SHP77 treated with DMSO at 0.1 percent for 48 hours (cell line): ENCODE data around the gene NECAB3.
A peak's percentile ranks its signal among the peaks of the same experiment; 100 is the strongest.

Experiments
- DNase-seq: peaks from one replicate; lab custom pipeline; 2025; lab: John Stamatoyannopoulos, UW

NECAB3 gene

DNA sequence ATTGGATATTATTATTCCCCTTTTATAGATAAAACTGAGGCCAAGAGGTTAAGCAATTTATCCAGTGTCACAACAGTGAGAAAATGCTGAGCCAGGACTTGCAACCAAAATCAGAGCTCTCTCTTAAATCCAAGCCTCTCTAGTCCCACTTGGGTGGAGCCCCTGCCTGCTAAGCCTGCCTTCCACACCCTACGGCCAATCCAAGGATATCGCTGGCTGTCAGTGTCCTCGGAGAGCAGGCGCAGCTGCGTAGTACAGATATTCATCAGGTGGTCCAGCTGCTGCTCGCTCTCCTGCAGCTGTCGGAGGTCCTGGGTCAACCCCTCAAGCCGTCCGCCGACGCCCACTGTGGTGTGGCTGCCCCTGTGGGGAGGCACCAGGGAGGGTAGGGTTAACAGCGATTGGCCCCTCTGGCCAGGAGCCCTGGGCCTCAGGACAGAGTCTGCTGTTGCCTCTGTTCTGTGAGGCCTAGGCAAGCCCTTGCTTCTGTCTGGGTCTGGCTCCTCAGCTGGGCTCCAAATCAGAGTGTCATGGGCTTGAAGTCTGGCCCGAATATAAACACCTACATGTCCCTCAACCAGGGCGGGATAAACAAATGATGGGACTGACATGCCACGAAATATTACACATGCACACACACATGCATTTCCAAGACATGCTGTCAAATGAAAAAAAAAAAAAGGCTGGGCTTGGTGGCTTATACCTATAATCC is 3.9 kb upstream of the NECAB3 start:
- no peak for DNase-seq

DNA sequence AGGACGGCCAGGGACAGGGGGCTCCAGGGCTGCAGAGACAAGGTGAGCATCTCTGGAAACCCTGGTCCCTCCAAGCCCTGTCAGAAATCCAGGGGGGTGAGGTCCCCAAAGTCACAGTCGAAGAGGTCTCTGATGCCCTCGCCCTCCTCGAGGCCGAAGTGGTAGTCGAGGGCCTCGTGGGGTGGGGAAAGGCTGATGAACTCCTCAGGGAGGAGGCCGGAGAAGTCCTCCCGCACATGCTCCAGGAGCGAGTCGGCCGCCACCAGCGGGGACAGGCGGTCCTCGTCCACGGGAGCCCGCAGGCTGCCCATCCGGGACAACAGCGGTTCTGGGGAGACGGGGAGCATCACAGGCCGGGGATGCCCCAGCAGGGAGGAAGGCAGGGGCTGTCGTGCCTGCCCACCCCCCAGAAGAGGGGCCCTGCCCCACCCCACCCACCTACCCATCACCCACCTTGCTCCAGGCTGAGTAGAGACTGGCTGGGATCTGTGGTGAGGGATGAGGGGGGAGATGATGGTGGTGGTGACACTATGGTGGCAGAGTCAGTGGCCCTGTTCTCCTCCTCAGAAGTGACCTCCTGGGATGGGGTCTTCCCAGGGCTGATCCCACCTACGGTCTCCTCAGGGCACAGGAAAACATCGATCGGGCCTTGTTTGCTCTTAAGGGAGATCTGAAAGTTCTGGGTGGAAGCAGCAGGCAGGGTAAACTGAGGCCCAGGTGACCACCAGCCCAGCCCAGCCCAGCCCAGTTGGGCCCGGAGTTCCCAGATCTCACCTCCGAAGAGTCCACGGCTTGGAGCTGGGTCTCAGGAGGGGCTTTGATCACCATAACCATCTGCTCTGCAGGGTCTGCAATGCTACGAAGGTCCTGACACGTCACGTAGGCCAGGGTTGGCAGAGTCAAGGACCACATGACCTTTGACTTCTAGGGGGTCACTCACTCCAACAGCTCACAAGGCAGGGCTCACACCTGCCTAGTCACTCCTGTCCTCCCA is 2.7 kb upstream of the NECAB3 start:
- no peak for DNase-seq

DNA sequence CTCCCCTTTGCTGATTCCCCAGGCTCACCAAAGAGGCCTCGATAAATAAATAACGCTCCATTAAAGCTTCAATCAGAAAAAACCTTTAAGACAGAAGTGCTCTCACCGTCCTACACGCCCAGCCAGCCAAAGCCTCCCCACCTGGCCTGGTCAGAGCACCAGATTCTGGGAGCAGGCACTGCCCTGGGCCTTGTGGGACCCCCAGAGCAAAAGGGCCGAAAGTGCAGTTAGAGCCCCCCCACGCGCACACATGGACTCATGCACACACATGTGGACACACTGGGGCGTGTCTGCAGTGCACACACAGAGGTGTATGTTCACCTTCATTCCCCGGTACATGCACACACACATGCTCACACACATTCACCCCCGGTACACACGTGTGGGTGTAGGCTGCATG is 1.9 kb upstream of the NECAB3 start:
- DNase-seq, result no peak

DNA sequence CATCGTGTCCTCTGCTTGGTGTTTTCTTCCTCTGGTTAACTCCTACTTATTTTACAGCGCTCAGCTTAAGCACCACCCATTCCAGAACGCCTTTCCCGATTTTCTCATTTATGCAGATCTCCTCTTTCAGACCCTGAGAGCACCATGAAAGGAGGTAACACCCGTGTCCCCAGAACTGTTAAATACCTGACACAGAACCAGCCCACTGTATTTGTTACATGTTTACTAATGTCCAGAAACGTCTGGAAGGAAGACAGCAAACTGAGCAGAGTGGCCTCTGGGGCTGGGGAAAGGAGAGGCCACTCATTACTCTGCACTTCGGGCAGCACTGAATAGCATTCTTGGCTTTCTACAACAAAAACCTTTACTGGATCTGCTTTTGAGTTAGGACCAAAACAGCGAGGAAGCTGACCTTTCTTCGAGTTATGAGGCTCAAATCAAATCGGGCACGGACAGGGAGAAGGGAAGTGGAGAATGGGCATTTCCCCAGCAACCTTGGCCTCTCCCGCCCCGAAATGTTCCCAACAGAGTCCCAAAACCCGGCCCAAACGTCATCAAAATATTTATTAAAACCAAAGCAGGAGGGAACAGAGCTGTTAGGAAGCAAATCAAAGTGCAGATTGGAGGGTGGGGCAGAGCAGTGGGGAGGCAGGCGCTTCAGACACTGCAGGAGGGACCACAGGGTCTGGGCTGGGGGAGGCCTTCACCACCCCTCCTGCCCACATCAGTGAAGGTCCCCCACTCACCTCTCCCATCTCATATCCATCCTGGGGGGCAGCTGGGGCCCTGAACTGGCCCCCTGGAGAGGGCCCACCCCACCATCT is 1.1 kb upstream of the NECAB3 start:
- no peak for DNase-seq

DNA sequence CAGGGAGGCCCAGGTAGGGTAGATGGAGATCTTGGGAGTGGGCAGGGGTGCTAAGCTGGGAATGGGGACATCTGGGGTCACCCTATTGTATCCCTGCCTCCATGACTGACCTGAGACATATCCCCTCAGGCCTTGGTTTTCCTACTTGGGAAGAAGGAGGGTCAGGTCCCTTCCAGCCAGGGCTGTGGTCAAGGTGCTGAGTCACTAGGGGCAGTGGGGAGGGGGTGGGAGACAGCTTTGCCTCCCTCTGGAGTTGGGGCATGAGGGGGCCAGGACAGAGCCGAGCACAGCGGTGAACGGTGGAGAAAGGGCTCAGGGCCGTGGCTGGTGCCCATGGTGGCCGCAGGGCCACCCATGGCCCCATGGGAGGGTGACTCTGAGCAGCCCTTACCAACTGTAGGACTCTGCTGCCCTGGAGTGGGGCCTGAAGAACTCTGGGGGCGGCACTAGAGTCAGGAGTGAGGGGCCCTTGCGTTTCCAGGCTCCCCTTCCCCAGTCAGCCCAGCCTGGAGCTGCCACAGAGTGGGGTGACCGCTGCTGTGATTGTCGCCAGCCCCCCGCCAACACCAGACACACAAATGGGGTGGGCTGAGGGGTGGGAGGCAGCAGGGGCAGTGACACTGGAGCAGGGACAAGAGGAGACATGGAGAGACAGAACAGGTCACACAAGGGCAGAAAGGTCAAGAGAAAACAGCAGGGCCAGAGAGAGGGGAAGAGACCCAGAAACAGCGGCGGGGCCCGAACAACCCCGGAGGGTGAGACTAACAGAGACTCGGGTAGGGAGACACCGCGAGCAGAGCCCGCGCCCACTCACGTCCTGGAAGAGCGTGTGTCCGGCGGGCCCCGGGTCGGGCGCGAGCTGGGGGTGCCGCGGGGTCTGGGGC is 576 bp downstream of the NECAB3 start:
- DNase-seq, result no peak

DNA sequence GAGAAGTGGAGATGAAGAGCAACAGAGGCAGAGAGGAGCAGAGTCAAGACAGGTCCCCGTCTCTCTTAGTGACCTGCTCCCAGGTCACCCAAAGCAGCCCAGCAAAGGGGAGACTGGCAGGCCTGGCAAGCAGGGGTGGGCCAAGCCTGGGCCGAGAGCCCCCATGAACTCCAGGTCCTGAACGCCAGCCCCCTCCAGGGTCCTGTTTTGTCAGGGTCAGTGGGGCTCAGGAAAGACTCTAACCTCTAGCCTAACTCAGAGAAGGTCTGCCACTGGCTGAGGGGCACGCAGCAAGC is 1.2 kb downstream of the NECAB3 start:
- DNase-seq, result no peak

DNA sequence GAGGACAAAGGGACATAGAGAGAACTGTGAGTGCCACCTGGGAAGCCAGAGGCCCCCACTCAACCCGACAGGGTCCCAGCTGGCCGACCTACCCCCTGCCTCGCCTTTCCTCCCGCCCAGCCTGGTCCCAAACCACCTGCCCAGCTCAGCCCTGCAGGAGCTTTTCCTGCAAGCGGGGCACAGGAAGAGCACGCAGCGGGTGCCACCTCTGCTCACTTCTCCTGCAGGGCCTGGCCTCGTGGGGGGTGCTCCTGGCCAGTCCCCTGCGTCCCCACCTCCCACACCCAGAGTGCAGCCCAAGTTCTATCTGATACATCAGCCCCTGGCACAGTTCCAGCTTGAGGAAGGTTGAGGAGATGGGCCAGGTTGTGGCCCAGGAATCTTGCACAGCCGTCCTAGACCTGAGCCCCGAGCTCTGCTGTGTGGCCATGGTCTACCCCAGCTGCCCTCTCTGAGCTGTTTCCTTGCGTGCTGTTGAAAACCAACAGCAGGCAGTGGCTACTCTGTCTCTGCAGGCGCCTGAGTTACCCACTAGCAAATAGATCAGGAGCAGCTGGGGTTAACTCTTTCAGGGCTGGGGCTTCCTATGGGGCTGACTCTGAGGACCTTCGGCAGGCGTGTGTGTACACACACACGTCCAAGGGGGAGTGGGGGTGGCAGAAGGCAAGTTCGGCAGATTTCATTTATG is 1.7 kb downstream of the NECAB3 start:
- DNase-seq, result no peak

DNA sequence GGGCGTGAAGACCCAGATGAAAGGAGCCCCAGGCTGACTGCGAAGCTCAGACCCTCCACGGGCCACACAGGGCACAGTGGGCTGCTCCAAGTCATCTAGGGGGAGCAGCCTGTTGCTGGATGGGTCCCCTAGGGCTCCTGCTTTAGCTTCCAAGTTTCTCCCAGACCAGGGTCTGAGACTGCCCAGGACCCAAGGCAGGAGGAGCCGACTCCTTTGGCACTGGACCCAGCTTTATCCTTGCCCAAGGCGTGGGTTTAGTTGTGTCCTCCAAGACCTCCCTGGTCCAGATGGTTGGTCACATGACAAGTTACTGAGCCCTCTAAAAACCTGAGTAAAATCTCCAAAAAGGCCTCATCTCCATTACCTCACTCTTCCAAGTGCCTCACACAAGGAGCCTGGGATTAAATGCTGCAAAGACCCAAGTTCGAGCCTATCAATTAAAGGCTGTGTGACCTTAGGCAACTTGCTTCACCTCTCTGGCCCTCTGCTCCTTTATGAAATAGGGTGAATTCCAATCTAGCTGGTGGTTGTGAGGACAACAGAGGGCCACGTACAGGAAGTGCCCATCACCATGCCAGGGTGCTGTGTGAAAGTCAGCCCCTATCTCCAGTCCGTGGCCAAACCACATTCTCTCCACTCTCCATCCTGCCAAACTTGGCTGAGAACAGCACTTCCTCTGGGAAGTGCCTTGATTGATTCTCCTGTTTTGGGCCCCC is 2.5 kb downstream of the NECAB3 start:
- no peak for DNase-seq

DNA sequence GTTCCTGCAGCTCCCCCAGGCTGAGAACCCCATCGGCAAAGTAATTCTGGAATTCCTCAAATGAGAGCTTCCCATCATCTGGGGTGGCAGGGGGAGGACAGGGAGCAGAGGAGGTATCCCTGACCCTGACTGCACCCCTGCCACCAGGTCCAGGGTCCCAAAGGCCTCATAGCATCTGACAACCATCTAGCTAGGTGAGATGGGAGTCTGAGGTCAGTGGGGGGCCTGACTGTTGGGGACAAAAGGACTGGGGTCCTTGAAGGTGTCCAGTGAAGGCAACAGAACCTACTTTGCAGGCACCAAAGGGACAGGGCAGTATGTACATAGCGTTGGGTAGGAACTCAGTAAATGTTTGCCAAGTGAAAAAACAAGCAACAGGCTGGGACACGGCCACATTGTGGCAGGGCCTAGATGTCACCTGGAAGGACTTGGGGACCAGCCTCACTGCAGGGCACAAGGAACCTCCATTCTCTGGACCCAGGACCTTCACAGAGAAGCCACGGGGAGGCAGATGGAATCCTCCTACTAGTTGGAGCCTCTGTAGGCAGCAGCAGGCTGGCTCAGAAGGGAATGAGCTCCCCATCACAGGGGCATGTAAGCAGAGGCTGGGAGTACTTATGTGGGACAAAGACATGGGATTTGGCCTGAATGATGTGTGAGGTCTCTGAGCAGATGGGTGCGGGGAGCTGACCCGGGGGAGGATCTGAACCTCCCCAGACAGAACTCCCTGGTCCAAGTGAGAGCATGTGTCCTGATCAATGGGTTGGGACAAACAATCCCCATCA is 3.3 kb downstream of the NECAB3 start:
- no peak for DNase-seq

DNA sequence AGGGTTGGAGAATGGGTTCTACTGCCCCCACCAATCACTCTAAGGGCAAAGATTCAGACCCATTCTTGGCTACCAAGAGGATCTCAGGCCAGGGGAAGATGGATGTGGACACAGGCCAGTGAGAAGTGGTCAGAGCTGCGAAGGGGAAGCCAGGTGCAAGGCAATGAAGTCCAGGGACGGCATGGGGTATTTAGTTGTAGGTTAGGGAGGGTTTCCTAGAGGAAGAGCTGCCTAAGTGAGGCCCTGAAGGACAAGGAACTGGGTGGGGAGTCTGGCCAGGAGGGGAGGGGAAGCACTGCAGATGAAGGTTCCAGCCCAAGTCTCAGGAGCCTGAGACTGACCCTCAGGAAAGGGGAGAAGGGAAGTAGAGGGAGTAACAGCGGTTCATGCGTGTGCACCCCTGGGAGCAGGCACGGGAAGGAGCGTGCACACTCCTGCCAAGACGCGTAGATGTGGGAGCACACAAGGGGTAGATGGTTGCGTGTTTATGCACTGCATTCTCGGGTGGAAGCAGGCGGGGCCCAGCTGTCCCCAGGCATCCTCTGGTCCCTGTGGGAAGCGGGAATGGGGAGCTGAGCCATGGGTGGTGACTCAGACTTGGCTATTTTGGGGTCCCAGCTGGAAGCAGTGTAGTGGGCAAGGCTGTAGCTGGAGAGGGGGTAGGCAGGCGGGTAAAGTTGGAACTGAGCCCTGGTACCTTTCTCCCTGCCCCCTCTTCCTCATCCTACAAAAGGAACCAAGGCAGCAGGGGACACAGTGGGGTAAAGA is 4.2 kb downstream of the NECAB3 start:
- no peak for DNase-seq

DNA sequence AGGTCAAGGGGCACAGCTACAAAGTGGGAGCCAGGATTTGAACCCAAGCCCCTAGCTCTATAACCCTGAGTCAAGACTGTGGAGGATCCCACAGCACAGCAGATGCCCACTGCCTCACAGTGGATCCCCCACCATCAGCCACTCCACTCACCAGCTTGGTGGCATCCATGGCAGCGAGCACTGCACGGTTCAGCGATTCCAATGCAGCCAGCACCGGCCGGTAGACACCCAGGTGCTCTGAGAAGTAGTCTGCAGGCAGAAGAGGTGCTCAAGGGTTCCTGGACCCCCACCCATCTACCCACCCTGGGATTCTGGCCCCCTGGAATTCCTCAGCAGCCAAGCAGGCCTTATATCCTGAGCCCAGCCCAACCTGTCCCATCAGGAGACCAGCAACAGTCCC is 5.0 kb downstream of the NECAB3 start:
- DNase-seq, result no peak

DNA sequence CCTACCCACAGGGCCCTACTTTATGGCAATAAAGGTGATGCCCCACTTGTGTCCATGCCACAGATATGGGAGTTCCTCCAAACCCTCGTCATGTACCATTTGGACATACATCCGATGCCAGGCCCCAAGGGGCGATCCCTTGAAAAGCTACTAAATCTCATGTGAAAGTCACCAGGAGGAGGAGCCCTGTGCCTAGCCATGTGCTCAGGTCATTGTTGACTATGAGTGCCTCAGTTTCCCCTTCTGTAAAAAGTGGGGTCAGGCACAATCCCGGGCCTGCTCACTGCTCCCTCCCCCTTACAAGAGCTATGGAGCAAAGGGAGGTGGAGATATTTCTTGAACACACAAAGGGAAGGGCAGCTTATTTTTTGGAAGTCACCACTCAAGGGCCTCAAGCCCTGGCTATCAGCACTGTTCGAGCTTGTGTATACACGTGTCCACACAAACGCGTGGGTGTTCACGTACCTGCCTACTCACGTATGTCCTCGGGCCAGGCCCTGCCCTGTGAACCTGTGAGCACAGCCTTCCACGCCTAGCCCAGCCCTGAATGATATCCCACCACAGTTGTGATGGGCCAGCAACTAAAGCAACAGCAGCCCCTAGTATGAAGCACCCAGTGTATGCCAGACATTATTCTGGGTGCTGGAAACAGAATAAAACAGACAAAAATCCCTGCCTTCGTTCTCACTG is 5.6 kb downstream of the NECAB3 start:
- DNase-seq, result no peak

DNA sequence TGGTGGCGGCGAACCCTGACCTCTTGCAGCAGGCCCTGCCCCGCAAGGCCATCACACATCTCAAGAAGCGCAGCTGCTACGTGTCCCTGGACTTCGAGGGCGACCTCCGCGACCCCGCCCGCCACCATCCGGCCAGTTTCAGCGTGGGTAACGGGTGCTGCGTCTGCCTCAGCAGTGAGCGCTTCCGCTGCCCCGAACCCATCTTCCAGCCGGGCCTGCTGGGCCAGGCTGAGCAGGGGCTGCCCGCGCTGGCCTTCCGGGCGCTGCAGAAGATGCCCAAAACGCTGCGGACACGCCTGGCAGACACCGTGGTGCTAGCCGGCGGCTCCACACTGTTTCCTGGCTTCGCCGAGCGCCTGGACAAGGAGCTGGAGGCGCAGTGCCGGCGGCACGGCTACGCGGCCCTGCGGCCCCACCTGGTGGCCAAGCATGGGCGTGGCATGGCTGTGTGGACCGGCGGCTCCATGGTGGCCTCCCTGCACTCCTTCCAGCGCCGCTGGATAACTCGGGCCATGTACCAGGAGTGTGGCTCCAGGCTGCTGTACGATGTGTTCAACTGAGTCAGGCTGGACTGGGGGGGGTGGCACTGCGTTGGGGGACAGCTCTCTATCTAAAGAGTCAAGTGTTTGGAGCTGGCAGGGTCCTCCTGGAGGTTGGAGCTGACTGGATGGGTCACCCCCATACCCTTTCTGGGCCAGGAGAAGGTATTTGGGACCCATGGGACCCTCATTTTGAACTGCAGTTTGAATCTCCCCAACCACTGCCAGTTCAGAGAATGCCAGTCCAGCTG is 6.4 kb downstream of the NECAB3 start:
- no peak for DNase-seq

DNA sequence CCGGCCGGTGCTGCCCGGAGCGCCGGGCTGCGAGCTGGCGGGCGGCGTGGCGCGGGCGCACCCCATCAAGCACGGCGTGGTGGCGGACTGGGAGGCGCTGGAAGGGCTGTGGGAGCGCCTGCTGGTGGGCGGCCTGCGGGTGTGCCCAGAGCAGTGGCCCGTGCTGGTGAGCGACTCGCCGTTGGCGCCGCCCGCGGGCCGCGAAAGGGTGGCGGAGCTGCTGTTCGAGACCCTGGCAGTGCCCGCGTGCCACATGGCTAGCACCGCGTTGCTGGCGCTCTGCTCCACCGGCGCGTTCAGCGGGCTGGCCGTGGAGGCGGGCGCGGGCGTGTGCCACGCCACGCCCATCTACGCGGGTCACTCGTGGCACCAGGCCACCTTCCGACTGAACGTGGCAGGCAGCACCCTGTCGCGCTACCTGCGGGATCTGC is 7.0 kb downstream of the NECAB3 start:
- DNase-seq, result no peak

DNA sequence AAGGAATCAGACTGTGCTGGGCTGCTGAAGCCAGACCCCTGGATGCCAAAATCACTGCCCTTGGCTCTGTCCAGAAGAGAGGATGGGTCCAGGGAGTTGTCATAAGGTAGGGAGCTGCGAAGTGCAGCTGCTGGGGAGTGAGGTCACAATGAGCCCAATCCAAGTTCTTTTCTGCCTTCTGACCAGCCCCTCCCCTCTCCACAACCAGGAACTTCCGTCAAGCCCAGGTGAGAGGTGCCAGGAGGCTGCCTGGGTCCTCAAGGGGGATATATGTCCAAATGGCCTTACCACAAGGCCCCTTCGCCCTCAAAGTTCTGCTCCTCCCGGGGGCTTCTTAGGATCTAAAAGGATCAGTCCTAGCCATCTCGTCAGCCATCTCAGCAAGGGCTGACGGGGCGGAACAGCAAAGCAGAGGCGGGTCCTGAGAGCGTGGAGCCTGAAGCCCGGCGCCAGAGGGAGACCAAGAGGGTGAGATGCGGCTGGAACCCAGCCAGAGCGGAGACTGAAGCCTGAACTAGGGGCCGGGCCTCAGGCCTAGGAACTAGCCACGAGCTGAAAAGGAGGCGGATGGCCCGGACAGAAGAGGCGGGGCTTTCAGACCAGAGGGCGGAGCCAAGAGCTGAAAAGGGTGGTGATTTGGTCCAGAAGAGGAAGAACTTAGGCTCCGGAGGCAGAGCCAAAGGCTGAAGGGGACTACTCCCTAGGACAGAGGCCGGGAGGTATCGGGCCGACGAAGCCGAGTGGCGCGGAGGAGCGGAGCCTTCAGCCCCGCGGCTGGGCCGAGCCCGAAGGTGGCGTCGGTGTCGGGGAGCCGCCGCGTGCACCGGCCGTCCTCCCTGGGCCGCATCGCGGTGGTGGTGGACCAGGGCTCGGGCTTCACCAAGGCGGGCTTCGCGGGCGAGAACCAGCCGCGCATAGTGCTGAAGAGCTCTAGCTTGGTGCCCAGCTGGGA is 7.7 kb downstream of the NECAB3 start, which contains the start of gene ACTL10:
TSS of gene ACTL10 (plus strand) at position 651 of the 952 bp plus-strand sequence. CDS start 555 bp downstream, outside the sequence.
- peak; percentile 89 for DNase-seq

DNA sequence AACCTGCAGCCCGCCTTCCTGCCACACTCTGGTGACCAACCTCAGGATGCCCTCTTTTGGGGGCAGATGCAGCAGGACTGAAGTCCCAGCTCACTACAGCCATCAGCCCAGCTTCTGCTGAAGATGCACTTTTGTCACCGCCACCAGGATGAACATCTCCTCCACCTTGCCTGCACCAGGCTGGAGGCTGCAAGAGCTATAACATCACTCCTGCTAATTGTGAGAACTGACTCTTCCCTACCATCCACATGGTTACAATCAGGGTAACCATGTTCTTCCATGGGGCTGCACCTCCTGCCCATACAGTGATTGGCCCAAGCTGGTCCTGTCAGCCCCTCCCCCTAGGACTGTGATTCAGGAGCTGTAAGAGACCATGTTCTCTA is 9.5 kb downstream of the NECAB3 start:
- DNase-seq, result no peak
